CD4-positive, alpha-beta T cell (primary cell): ENCODE results near the gene SNCAIP. TPM values are rescaled to one million over a fixed set of nuclear protein-coding genes. Genes with fewer than 3 reads are reported as not detected.

Experiments
- ATAC-seq: fragments of 200-7000 bp; cut with Tn5 transposase; one replicate; pipeline ENCODE4 v1.10.0; 2022; ENCODE audit warnings: mild to moderate bottlenecking; ENCODE audit not compliant: poor library complexity
- CTCF ChIA-PET: fragments of 350-600 bp; sonication (Branson Sonifier 250); formaldehyde crosslinking; loops from one replicate; lab custom pipeline; 2021; ENCODE audit warnings: antibody characterized with exemption, inconsistent platforms; lab: Charles Lee
- POLR2A ChIA-PET: fragments of 350-600 bp; sonication (Branson Sonifier 250); formaldehyde crosslinking; loops from one replicate; lab custom pipeline; 2021; ENCODE audit warnings: antibody characterized with exemption, inconsistent platforms; lab: Charles Lee
- DNase-seq, 14 experiments: peaks; one replicate each; pipeline ENCODE4 v3.0.0-alpha.2; 2013 to 2020; ENCODE audit warnings: mixed read lengths in 2 of 14
- H3K27ac ChIP-seq, 2 donors: one replicate each; pipeline versions ENCODE4 v1.5.1 to v1.7.0; 2013; ENCODE audit warnings: low read length in 2 of 2, low read depth in 1 of 2, mild to moderate bottlenecking in 1 of 2
- H3K27me3 ChIP-seq, 2 experiments: 1 replicate in 1 of 2; 2 replicates in 1 of 2; pipeline versions ENCODE4 v1.6.1 to v1.7.0; 2013; ENCODE audit warnings: low read length in 2 of 2, control low read depth in 1 of 2, mild to moderate bottlenecking in 1 of 2, moderate library complexity in 1 of 2; ENCODE audit not compliant: insufficient read depth in 2 of 2, control insufficient read depth in 1 of 2
- H3K36me3 ChIP-seq: one replicate; pipeline ENCODE4 v1.6.1; 2013; ENCODE audit warnings: low read length, control low read depth; ENCODE audit not compliant: insufficient read depth
- H3K4me1 ChIP-seq: one replicate; pipeline ENCODE4 v1.6.1; 2013; ENCODE audit warnings: low read length, control low read depth; ENCODE audit not compliant: insufficient read depth
- H3K4me3 ChIP-seq: one replicate; pipeline ENCODE4 v1.5.1; 2013; ENCODE audit warnings: mild to moderate bottlenecking, low read length, moderate library complexity
- H3K9me3 ChIP-seq, 2 experiments: 1 replicate in 1 of 2; 2 replicates in 1 of 2; pipeline versions ENCODE4 v1.6.1 to v1.7.0; 2013; ENCODE audit warnings: low read length in 2 of 2, mild to moderate bottlenecking in 2 of 2, control low read depth in 1 of 2, moderate library complexity in 1 of 2; ENCODE audit not compliant: control insufficient read depth in 1 of 2, insufficient read depth in 1 of 2
- H3K27ac Mint-ChIP-seq: one replicate; pipeline ENCODE4 v1.8.0; 2020; ENCODE audit warnings: mixed read lengths
- H3K27me3 Mint-ChIP-seq: one replicate; pipeline ENCODE4 v1.8.0; 2021; ENCODE audit warnings: mixed read lengths
- H3K36me3 Mint-ChIP-seq: one replicate; pipeline ENCODE4 v1.8.0; 2021; ENCODE audit warnings: low read depth, mixed read lengths
- H3K4me1 Mint-ChIP-seq: one replicate; pipeline ENCODE4 v1.8.0; 2021; ENCODE audit warnings: low read depth, mixed read lengths
- H3K4me3 Mint-ChIP-seq: one replicate; pipeline ENCODE4 v1.8.0; 2020; ENCODE audit warnings: mild to moderate bottlenecking, mixed read lengths
- H3K9me3 Mint-ChIP-seq: one replicate; pipeline ENCODE4 v1.8.0; 2020; ENCODE audit warnings: mixed read lengths
- CTCF ChIP-seq: fragments of 200-600 bp; IDR thresholded peaks from one replicate; pipeline ENCODE4 v1.8.0; 2022; ENCODE audit warnings: antibody characterized with exemption, mild to moderate bottlenecking
- intact Hi-C, 2 experiments: fragments of 100-400 bp; cut with DNase I in 1 of 2; cut with micrococcal nuclease in 1 of 2; formaldehyde crosslinking; loops; one replicate each; pipeline versions ENCODE4 v1.15.1 to v1.9.0; 2023 to 2025; cut with DNase I, micrococcal nuclease
- total RNA-seq, 174 experiments: library from RNA in 2 of 174; stranded (reverse) in 2 of 174; gene quantifications; one replicate each; pipeline ENCODE4 v1.2.3 and lab custom pipeline; 2021 to 2026

Gene SNCAIP
- total RNA-seq, 2 experiments from 2014 or later: not detected

DNA sequence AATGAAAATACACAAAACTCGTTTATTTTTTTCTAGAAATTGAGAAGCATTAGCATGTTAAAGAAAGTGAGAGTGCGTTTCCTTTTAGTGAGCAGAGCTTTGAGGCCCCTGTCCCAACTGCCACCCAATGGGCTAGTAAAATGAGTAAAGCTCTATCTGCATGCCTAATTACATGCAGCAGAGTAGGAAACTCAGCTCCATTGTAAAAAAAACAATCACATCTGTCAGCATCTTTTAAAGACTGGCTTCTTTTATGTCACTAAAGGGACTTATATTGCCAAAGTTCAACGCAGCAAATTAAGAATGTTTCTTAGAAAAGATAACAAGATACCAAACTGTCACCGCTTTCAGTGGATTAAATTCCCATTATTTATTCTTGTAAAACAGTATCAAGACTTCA lies 154.0 kb downstream of the SNCAIP start:
- Histone ChIP-seq H3K27ac (no peak overlapping the region), H3K36me3 (no peaks in the 10 kb centered on the region), H3K4me3 (no peak overlapping the region), H3K9me3 (no peaks in the 10 kb centered on the region), H3K27me3 (no peaks in the 10 kb centered on the region), H3K4me1 (no peaks in the 10 kb centered on the region)
- no peak for DNase-seq
- H3K36me3 Mint-ChIP-seq: no peaks in the 10 kb centered on the region
- CTCF ChIA-PET: no interaction called here
- ATAC-seq: no peak
- H3K27me3 Mint-ChIP-seq: peaks cover 14% of the 10 kb centered on the region
- POLR2A ChIA-PET: no interaction called here
- no peak overlapping the region for H3K4me3 Mint-ChIP-seq
- no peak for TF ChIP-seq CTCF
- no peaks in the 10 kb centered on the region for H3K4me1 Mint-ChIP-seq
- intact Hi-C loops: no loop called here
- no peak overlapping the region for H3K27ac Mint-ChIP-seq
- H3K9me3 Mint-ChIP-seq: no peaks in the 10 kb centered on the region

DNA sequence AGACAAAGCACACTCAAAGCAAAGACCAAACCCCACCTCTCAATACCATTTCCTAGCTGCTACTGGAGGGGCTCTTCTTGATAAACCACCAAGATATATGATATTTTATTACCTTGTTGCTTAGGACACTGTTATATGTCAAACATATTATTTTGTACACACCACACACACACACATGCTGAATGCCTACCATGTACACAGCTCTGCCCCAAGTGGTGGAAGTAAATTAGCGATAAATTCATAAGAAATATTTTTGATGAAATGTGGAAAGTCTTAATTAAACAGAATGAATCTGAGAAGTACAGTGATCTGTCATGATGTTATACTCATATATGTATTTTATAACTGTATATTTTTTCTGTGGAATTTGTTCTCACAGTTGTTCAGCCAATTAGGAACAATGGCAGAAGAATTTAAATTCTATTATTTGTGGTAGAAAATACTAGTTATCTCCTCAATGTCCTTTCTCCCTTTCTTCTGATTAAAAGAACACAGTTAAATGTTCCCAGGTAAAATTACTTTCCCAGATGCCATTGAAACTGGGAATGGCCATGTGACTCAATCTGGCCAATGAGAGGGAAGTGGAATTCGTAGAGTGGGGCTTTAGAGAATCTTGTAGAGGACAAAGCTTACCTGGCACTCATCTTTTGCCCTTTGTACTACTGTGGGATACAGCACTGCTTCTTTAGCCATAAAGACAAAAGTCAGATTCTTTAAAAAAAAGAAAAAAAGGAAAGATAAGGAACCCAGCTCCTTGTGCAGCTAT lies 156.5 kb downstream of the SNCAIP start:
- H3K9me3 ChIP-seq: no peaks in the 10 kb centered on the region
- no peak for ATAC-seq
- no peak overlapping the region for H3K4me3 ChIP-seq
- no peaks in the 10 kb centered on the region for H3K4me1 ChIP-seq
- intact Hi-C loops: no loop called here
- no peaks in the 10 kb centered on the region for H3K36me3 Mint-ChIP-seq
- no peak overlapping the region for H3K4me3 Mint-ChIP-seq
- no peak overlapping the region for H3K27ac ChIP-seq
- H3K4me1 Mint-ChIP-seq: no peaks in the 10 kb centered on the region
- H3K9me3 Mint-ChIP-seq: no peaks in the 10 kb centered on the region
- peaks cover 0 to 2% of the 10 kb centered on the region in 2 experiments for H3K27me3 ChIP-seq
- no peaks in the 10 kb centered on the region for H3K36me3 ChIP-seq
- CTCF ChIA-PET: no interaction called here
- no peak for DNase-seq
- POLR2A ChIA-PET: no interaction called here
- peaks cover 16% of the 10 kb centered on the region for H3K27me3 Mint-ChIP-seq
- TF ChIP-seq CTCF: no peak
- H3K27ac Mint-ChIP-seq: no peak overlapping the region

DNA sequence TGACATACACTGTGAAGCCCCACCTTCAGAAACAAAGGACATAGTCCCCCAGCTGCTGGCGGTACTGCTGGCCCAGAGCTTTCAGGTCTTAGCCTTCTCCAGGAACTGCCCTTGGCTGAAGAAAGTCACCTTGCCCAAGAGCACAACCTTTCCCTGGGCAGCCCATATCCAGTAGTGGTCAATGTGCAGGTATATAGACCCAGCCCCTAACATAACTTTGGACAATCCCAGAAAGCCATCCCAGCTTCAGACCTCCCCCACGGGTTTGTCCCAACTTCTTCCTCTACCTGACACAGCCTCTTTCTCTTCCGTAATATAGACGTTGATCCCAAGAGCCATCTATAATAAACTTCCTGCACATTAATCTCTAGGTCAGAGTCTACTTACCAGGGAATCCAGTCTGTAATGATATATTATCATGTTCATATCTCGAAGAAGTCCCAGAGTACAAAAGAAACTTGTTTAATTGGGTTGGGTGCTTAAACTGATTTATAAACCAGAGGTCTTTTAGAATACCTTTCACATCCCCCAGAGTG lies 157.4 kb downstream of the SNCAIP start:
- H3K36me3 Mint-ChIP-seq: no peaks in the 10 kb centered on the region
- ATAC-seq (no peak), DNase-seq (no peak)
- H3K4me1 Mint-ChIP-seq: no peaks in the 10 kb centered on the region
- H3K4me1 ChIP-seq: no peaks in the 10 kb centered on the region
- peaks cover 0 to 2% of the 10 kb centered on the region in 2 experiments for H3K27me3 ChIP-seq
- H3K27ac Mint-ChIP-seq: no peak overlapping the region
- H3K4me3 Mint-ChIP-seq: no peak overlapping the region
- H3K4me3 ChIP-seq: no peak overlapping the region
- H3K27ac ChIP-seq: no peak overlapping the region
- ChIA-PET POLR2A (no interaction called here), CTCF (no interaction called here)
- H3K36me3 ChIP-seq: no peaks in the 10 kb centered on the region
- H3K9me3 ChIP-seq: no peaks in the 10 kb centered on the region
- no peaks in the 10 kb centered on the region for H3K9me3 Mint-ChIP-seq
- peaks cover 19% of the 10 kb centered on the region for H3K27me3 Mint-ChIP-seq
- no peak for TF ChIP-seq CTCF
- intact Hi-C loops: no loop called here
